IMR-90 (cell line): ENCODE results near the gene URB1. TPM values are rescaled to one million over a fixed set of nuclear protein-coding genes. Genes with fewer than 3 reads are reported as not detected.

Experiments
- ATAC-seq: fragments of 200-7000 bp; cut with Tn5 transposase; 2 replicates; pipeline ENCODE4 v1.9.1; 2020; ENCODE audit warnings: low read depth, mild to moderate bottlenecking, moderate library complexity
- BruUV-seq: library from RNA; stranded (reverse); fragments of 400-500 nt; replicated peaks from 2 replicates; lab custom pipeline; 2021; lab: Mats Ljungman, UMichigan
- CTCF ChIA-PET: fragments of 300-600 bp; formaldehyde crosslinking; extraction: SDS; loops from one replicate; lab custom pipeline; 2021; ENCODE audit warnings: antibody characterized with exemption; lab: Yijun Ruan, JAX
- POLR2A ChIA-PET: fragments of 300-600 bp; sonication (Branson Sonifier 250); formaldehyde crosslinking; loops from one replicate; lab custom pipeline; 2022; ENCODE audit warnings: antibody characterized with exemption; ENCODE audit not compliant: unreplicated experiment; lab: Charles Lee
- DNase-seq: peaks from one replicate; pipeline ENCODE4 v3.0.0; 2013
- H2AFZ ChIP-seq: replicated peaks from 2 replicates; pipeline ENCODE3; 2013; ENCODE audit warnings: low read length, mild to moderate bottlenecking; ENCODE audit not compliant: poor library complexity
- H2AK5ac ChIP-seq: 2 replicates; pipeline ENCODE4 v1.6.1; 2013; ENCODE audit warnings: low read depth, low read length, inconsistent platforms
- H2AK9ac ChIP-seq: replicated peaks from 2 replicates; pipeline ENCODE3; 2013; ENCODE audit warnings: mild to moderate bottlenecking, low read depth, low read length, moderate library complexity; ENCODE audit not compliant: poor library complexity
- H2BK120ac ChIP-seq: 2 replicates; pipeline ENCODE4 v1.6.1; 2013; ENCODE audit warnings: low read depth, low read length, inconsistent platforms
- H2BK15ac ChIP-seq: 3 replicates; pipeline ENCODE4 v1.6.1; 2013; ENCODE audit warnings: low read depth, low read length, inconsistent platforms
- H2BK20ac ChIP-seq: 2 replicates; pipeline ENCODE4 v1.6.1; 2013; ENCODE audit warnings: low read depth, mild to moderate bottlenecking, inconsistent platforms, low read length, moderate library complexity
- H2BK5ac ChIP-seq: 2 replicates; pipeline ENCODE4 v1.6.1; 2013; ENCODE audit warnings: mild to moderate bottlenecking, low read depth, low read length, inconsistent platforms; ENCODE audit not compliant: poor library complexity, severe bottlenecking
- H3K14ac ChIP-seq: replicated peaks from 2 replicates; pipeline ENCODE4 v1.6.1; 2013; ENCODE audit warnings: low read depth, low read length, inconsistent platforms
- H3K18ac ChIP-seq: 2 replicates; pipeline ENCODE4 v1.6.1; 2013; ENCODE audit warnings: low read depth, low read length, control low read depth
- H3K23ac ChIP-seq: 2 replicates; pipeline ENCODE4 v1.6.1; 2013; ENCODE audit warnings: low read depth, low read length, inconsistent platforms
- H3K27ac ChIP-seq: 2 replicates; pipeline ENCODE4 v1.5.1; 2013; ENCODE audit warnings: mild to moderate bottlenecking, control low read depth, low read length; ENCODE audit not compliant: insufficient read depth
- H3K27me3 ChIP-seq: 2 replicates; pipeline ENCODE4 v1.6.1; 2013; ENCODE audit warnings: low read length; ENCODE audit not compliant: control insufficient read depth, insufficient read depth
- H3K36me3 ChIP-seq: 2 replicates; pipeline ENCODE4 v1.6.1; 2013; ENCODE audit warnings: low read length, mixed read lengths; ENCODE audit not compliant: control insufficient read depth, insufficient read depth
- H3K4ac ChIP-seq: 2 replicates; pipeline ENCODE4 v1.6.1; 2013; ENCODE audit warnings: low read depth, low read length, inconsistent platforms
- H3K4me1 ChIP-seq: 2 replicates; pipeline ENCODE4 v1.6.1; 2013; ENCODE audit warnings: low read length, mixed read lengths; ENCODE audit not compliant: control insufficient read depth, insufficient read depth
- H3K4me2 ChIP-seq: 2 replicates; pipeline ENCODE4 v1.6.1; 2013; ENCODE audit warnings: low read depth, mild to moderate bottlenecking, control low read depth, low read length, moderate library complexity
- H3K4me3 ChIP-seq: 2 replicates; pipeline ENCODE4 v1.5.1; 2013; ENCODE audit warnings: low read depth, mild to moderate bottlenecking, control low read depth, low read length, moderate library complexity; ENCODE audit not compliant: insufficient read depth
- H3K56ac ChIP-seq: 2 replicates; pipeline ENCODE4 v1.6.1; 2013; ENCODE audit warnings: low read length, inconsistent platforms; ENCODE audit not compliant: insufficient read depth; ENCODE audit errors: extremely low read depth
- H3K79me1 ChIP-seq, 2 experiments: 2 replicates each; pipeline ENCODE4 v1.6.1; 2013; ENCODE audit warnings: low read length in 2 of 2, inconsistent platforms in 1 of 2, low read depth in 1 of 2
- H3K9ac ChIP-seq: 2 replicates; pipeline ENCODE4 v1.6.1; 2013; ENCODE audit warnings: low read depth, low read length, control low read depth
- H3K9me1 ChIP-seq: 2 replicates; pipeline ENCODE4 v1.6.1; 2013; ENCODE audit warnings: low read length, inconsistent platforms; ENCODE audit not compliant: insufficient read depth
- H3K9me3 ChIP-seq: 2 replicates; pipeline ENCODE4 v1.6.1; 2013; ENCODE audit warnings: low read length; ENCODE audit not compliant: control insufficient read depth, insufficient read depth
- H4K20me1 ChIP-seq: 2 replicates; pipeline ENCODE4 v1.6.1; 2013; ENCODE audit warnings: low read length, inconsistent platforms; ENCODE audit not compliant: insufficient read depth
- H4K5ac ChIP-seq: 2 replicates; pipeline ENCODE4 v1.6.1; 2013; ENCODE audit warnings: mild to moderate bottlenecking, low read depth, low read length, control low read depth
- H4K8ac ChIP-seq, 2 experiments: 2 replicates each; pipeline ENCODE4 v1.6.1; 2013; ENCODE audit warnings: low read depth in 2 of 2, low read length in 2 of 2, control low read depth in 1 of 2, inconsistent platforms in 1 of 2
- H4K91ac ChIP-seq: 2 replicates; pipeline ENCODE4 v1.6.1; 2013; ENCODE audit warnings: low read depth, low read length, inconsistent platforms; ENCODE audit not compliant: insufficient read depth
- BHLHE40 ChIP-seq: fragments of 150-350 bp; IDR thresholded peaks from 2 replicates; pipeline ENCODE4 v1.6.1; 2016; ENCODE audit warnings: mild to moderate bottlenecking, low read depth, low read length
- CEBPB ChIP-seq: IDR thresholded peaks from 2 replicates; pipeline ENCODE4 v1.6.1; 2012; ENCODE audit warnings: low read depth, low read length, improper control_type of control experiment
- CHD1 ChIP-seq: IDR thresholded peaks from 2 replicates; pipeline ENCODE4 v1.6.1; 2012; ENCODE audit warnings: low read depth, low read length, improper control_type of control experiment
- CTCF ChIP-seq: conservative IDR thresholded peaks from 2 replicates; pipeline ENCODE4 v1.5.1; 2012; ENCODE audit warnings: mild to moderate bottlenecking, low read depth, low read length, improper control_type of control experiment
- FOS ChIP-seq: fragments of 150-350 bp; IDR thresholded peaks from 2 replicates; pipeline ENCODE4 v1.6.1; 2016; ENCODE audit warnings: low read depth, low read length
- MAFK ChIP-seq: IDR thresholded peaks from 2 replicates; pipeline ENCODE4 v1.6.1; 2012; ENCODE audit warnings: low read depth, low read length, improper control_type of control experiment
- MAZ ChIP-seq: IDR thresholded peaks from 2 replicates; pipeline ENCODE4 v1.6.1; 2012; ENCODE audit warnings: low read depth, mild to moderate bottlenecking, low read length, improper control_type of control experiment, moderate library complexity, borderline replicate concordance
- NFE2L2 ChIP-seq: fragments of 150-350 bp; IDR thresholded peaks from 2 replicates; pipeline ENCODE4 v1.6.1; 2016; ENCODE audit warnings: low read depth, mild to moderate bottlenecking, low read length
- POLR2A ChIP-seq: IDR thresholded peaks from 2 replicates; pipeline ENCODE4 v1.6.1; 2012; ENCODE audit warnings: mild to moderate bottlenecking, low read depth, low read length
- RAD21 ChIP-seq: IDR thresholded peaks from 2 replicates; pipeline ENCODE4 v1.6.1; 2012; ENCODE audit warnings: low read length, improper control_type of control experiment
- RCOR1 ChIP-seq: IDR thresholded peaks from 2 replicates; pipeline ENCODE4 v1.6.1; 2012; ENCODE audit warnings: mild to moderate bottlenecking, low read length, improper control_type of control experiment; ENCODE audit not compliant: insufficient replicate concordance
- USF2 ChIP-seq: fragments of 150-350 bp; IDR thresholded peaks from 2 replicates; pipeline ENCODE4 v1.6.1; 2017; ENCODE audit warnings: mild to moderate bottlenecking, antibody characterized with exemption, low read length, low read depth
- WGBS, 2 experiments: methylation state at CpG; one replicate each; pipeline versions ENCODE4 v1.1.5 to v1.1.7; 2013; ENCODE audit warnings: missing lambda C conversion rate in 2 of 2; ENCODE audit not compliant: insufficient read length in 1 of 2; ENCODE audit errors: extremely low coverage in 2 of 2; 5-methylcytosine and 5-hydroxymethylcytosine counted together
- dilution Hi-C: fragments of 300-500 bp; cut with HindIII; formaldehyde crosslinking; loops from one replicate; pipeline ENCODE4 v1.14.3; 2018; ENCODE audit warnings: low sequenced_read_pairs; ENCODE audit not compliant: unreplicated experiment
- in situ Hi-C: fragments of 300-500 bp; cut with MboI; formaldehyde crosslinking; loops from 3 replicates; pipeline ENCODE4 v1.14.3; 2019; ENCODE audit warnings: low sequenced_read_pairs, inconsistent platforms, mixed read lengths
- intact Hi-C: fragments of 100-400 bp; cut with micrococcal nuclease; formaldehyde crosslinking; loops from 2 replicates; pipeline ENCODE4 v1.10.0; 2022
- polyA plus RNA-seq, 3 experiments: library from polyadenylated mRNA; depleted of rRNA; stranded (reverse); fragments of >200 nt; gene quantifications; 2 replicates each; pipeline ENCODE4 v1.2.3, GENCODE V29; 2012; ENCODE audit warnings: low replicate concordance in 1 of 3
- total RNA-seq: library from RNA; depleted of rRNA; stranded (reverse); fragments of >200 nt; gene quantifications from 2 replicates; pipeline ENCODE4 v1.2.3, GENCODE V29; 2012

URB1 gene
- total and polyA plus RNA-seq, 2 of the 4 experiments (the other 2 are of a cell fraction) = 9.2 to 12.7 TPM

- H2AK5ac ChIP-seq = no peak overlapping the region
- in situ Hi-C loops (no loop called here), intact Hi-C loops (no loop called here), dilution Hi-C loops (no loop called here)
- H3K4me2 ChIP-seq = no peak overlapping the region
- no peak overlapping the region for H2AK9ac ChIP-seq
- no CpG with 5 or more reads among the region's 9 CpGs for WGBS, 2 experiments
- H3K14ac ChIP-seq = no peak overlapping the region
- peaks cover 3% of the 10 kb centered on the region for H3K9me1 ChIP-seq
- H3K4me1 ChIP-seq = no peaks in the 10 kb centered on the region
- no peak overlapping the region for H2BK15ac ChIP-seq
- CTCF ChIA-PET = interaction anchor here (0.7 kb wide), 1 partner anchor 1174 kb away, joined by 3 read pairs; no protein-coding TSS in a partner anchor
- H3K4me3 ChIP-seq = no peak overlapping the region
- no peak overlapping the region for H3K27ac ChIP-seq
- H2BK5ac ChIP-seq = no peak overlapping the region
- no peak overlapping the region for H3K18ac ChIP-seq
- ATAC-seq (no peak), DNase-seq (no peak)
- no TSS peak for BruUV-seq
- H4K91ac ChIP-seq = no peak overlapping the region
- no peak overlapping the region for H2BK120ac ChIP-seq
- H3K9me3 ChIP-seq = no peaks in the 10 kb centered on the region
- no peak overlapping the region for H4K8ac ChIP-seq
- POLR2A ChIA-PET = interaction anchor here (0.5 kb wide), 1 partner anchor 502 kb away, joined by 3 read pairs; no protein-coding TSS in a partner anchor
- H3K4ac ChIP-seq = no peak overlapping the region
- no peak overlapping the region for H3K9ac ChIP-seq
- peaks cover 28% of the 10 kb centered on the region for H3K36me3 ChIP-seq
- no peak overlapping the region for H2BK20ac ChIP-seq
- no peak for TF ChIP-seq MAZ
- TF ChIP-seq POLR2A = no peak
- TF ChIP-seq RCOR1 = no peak
- TF ChIP-seq MAFK = no peak
- no peak for TF ChIP-seq CTCF
- no peak for TF ChIP-seq RAD21
- no peak for TF ChIP-seq USF2
- no peak for TF ChIP-seq BHLHE40
- TF ChIP-seq CHD1 = no peak
- no peak for TF ChIP-seq CEBPB
- no peak for TF ChIP-seq FOS
- TF ChIP-seq NFE2L2 = no peak
- H3K23ac ChIP-seq = no peak overlapping the region
- no peak overlapping the region for H4K5ac ChIP-seq
- peaks cover 0 to 10% of the 10 kb centered on the region in 2 experiments; a peak in 2 of 4 replicates for H3K79me1 ChIP-seq
- no peak overlapping the region for H2AFZ ChIP-seq
- no peaks in the 10 kb centered on the region for H3K27me3 ChIP-seq
- H3K56ac ChIP-seq = no peak overlapping the region
- H4K20me1 ChIP-seq = no peaks in the 10 kb centered on the region; the same call in none of the 2 replicates
These were observed 81.2 kb downstream of the URB1 start for GRCh38 chr21:32311621-32312020.
